NCI-H526 treated with DMSO at 0.1 percent for 48 hours (cell line): ENCODE measurements around the gene SLC2A9.

Experiments
- DNase-seq: peaks from one replicate; lab custom pipeline; 2025; lab: John Stamatoyannopoulos, UW

Gene SLC2A9

DNA sequence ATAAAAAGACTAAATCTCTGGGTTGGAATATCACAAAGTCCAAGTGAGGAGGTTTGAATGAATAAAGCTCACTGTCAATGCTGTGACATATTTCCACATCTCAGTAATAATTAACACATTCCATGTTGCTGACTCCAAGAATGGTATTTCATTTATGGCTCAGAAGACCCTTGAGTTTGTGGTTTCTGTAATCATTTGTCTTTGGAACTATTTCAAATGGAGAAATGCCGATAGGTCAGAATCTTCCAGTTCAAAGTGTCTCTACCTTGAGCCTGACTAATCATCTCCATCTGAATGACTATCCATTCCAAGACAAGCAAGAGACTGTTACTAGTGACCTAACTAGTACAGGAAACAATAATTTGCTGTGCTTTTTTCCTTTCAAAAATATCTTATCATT is 24.2 kb upstream of the SLC2A9 start:
- no peak for DNase-seq

DNA sequence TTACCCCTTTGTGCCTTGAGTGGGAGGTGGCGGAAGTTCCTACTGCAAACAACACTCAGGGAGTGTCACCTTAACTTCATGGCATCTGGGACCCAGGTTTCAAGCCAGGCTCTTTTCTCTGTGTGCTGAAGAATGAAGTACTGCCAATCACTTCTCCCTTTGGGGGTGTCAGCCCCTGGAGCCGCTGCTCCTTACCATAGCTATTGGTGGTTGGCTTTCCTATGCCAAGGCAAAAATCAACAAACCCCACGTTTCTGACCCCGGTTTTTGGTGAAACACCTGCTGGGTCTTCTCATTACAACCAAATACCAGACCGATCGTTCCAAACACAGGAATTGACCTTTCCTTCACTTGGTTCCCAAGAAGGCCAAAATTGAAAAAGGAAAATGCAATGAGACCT is 19.7 kb upstream of the SLC2A9 start:
- no peak for DNase-seq

DNA sequence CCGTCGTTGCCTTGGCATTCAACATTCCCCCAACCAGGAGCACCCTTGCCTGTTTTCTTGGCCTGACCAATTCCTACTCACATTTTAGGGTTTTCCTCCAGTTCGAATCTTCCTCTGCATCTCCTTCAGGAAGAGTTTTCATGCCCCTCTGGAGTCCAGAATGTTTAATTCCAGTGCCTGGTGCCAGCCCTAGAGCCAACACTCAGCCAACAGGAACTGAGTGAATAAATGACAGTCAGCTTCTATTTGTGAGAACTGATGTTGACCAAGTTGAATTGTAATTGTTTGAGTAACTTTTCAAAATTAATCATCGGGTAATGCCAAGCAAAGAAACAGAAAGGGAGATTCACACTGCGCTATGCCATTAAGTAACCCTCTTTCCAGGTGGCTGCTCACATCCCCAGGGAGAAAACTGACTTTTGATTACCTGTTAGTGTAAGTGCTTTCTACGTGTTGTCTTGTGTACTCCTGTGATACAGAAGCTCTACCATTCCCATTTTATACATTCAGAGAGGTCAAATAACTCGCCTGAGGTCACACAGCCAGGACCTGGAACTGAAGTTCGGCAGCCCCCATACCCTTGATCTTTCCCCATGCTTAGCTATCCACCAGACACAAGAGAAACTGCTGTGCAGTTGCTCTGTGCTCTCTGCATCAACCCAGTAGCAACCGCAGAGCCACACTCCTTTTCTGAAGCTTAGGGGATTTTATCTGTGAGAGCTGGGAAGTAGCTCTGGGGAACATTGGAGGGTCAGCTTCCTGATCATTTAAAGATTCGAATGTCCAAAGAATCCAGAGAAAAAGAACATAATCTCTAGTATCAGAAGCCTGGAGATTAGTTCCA is 19.0 kb upstream of the SLC2A9 start:
- no peak for DNase-seq

DNA sequence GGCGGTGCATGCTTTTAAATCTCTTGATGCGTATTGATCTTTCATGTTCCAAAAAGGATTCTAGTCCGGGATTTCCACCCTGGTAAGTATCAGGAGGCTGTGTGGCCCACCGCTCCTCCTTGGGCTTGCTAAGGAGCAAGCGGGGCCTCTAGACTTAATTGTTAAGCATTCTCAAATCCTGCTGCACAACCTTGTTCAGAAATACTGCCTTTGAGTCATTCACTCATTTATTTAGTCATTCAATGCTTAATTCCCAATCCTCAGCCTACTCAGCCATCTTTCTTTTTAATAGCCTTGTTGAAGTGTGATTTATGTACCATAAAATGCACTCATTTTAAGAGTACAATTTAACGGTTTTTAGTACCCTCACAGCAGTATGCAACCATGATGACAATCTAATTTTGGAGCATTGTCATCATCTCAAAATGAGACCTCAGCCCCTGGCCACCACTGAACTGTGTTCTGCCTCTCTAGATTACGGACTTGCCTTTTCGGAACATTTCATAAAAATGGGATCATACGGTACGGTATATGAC is 15.6 kb upstream of the SLC2A9 start:
- DNase-seq, result no peak

DNA sequence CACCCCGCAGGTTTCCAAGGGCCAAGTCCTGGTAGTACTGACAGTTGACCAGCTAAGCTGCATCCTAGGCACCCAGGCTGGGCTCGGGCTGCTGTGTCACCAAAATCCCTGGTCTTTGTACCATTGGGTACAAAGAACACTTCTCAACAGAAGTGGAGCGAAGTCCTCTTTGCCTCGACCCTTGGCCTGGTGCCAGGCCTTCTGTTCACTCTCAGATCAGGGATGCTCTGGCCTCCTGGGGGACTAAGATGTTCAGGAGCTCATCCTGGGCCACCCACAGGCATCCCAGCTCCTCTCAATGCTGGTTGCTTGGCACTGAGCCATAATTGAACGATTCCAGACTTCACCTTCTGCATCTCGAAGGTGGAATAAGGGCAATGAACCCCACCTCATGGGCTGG is 13.8 kb upstream of the SLC2A9 start:
- no peak for DNase-seq

DNA sequence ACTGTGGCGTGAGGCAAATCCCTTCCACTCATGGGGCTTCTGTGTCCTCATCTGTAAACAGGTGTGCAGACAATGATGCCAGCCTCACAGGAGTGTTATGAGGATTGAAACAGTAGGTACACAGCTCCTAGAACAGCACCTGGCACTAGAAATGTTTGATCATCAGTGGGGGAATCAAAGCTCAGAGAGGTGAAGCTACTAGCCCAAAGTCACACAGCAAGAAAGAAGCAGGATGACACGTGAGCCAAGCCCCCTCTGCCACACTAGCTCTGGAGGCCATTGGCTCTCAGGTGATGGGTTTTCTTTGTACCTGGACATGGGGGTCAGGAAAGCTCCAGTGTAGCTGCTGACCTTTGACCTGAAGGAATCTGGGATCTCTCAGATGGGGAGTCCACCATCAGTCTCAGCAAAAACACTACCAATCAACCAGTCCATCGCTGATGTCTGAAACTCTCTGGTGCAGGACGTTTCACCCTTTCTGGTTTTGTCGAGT is 13.4 kb upstream of the SLC2A9 start:
- no peak for DNase-seq

DNA sequence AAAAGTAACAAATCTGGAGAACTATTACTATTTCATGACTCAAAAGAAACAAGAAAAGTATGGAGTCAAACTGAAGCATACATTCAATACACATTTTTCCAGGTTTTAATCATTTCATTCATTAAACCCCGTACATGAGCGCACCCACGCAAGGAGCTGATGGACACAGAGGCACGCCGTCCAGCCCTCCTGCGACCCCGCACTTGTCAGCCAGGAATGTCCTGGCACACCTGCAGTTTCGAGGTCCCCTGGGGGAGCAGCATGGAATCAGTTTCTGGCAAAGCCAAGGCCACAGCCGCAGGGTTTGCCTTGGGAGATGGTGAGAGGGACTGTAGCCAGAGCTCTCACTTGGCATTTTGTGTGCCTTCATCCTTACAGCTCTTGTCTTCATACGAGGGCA is 12.8 kb upstream of the SLC2A9 start:
- DNase-seq, result no peak

DNA sequence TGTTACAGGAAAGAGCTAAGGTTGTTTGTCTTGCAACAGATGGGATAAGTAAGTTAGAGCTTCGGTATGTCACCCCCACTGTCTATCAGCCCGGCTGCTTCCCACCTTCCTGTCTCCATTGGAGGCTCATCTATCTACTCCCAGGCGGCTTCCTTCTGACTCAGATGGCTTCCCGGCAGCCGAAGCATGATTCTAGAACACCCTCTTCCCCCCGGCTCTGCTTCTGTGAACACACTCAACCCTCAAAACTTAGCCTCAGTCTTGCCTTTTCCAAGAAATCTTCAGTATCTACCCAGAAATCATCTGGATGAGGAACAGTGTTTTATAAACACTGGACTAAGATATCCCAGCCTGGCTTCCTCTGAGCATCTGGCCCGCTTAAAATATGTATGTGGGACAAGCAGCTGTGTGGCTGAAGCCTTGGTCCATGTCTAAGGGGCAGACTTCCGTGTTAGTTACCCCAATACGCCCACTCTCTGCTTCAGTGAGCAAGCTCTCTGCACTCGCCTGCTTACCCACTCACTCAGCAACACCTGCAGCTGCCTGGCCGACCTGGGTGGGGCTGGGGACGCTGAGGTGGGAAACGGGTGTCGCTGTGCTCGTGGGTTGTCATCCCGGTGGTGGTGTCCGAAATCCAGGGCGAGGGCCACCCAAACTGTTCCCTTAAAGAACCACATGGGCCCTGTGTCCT is 12.0 kb upstream of the SLC2A9 start:
- no peak for DNase-seq

DNA sequence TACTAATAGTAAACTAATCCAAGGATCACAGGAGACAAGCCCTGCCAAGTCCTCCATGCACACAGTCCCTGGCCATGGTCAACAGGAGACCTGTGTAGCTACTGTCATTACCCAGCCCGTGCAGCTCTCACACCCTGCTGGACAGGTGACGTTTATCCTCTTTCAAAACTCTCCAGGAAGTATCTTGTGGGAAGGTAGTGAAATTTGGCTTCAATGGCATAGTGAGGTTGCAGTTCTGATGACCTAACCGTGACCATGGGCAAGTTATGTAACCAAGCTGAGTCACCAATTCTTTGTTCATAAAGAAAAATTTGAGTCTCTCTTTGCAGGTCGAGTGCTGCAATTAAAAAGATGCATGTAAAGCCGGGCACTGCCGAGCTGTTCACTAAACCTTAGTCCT is 11.3 kb upstream of the SLC2A9 start:
- no peak for DNase-seq

DNA sequence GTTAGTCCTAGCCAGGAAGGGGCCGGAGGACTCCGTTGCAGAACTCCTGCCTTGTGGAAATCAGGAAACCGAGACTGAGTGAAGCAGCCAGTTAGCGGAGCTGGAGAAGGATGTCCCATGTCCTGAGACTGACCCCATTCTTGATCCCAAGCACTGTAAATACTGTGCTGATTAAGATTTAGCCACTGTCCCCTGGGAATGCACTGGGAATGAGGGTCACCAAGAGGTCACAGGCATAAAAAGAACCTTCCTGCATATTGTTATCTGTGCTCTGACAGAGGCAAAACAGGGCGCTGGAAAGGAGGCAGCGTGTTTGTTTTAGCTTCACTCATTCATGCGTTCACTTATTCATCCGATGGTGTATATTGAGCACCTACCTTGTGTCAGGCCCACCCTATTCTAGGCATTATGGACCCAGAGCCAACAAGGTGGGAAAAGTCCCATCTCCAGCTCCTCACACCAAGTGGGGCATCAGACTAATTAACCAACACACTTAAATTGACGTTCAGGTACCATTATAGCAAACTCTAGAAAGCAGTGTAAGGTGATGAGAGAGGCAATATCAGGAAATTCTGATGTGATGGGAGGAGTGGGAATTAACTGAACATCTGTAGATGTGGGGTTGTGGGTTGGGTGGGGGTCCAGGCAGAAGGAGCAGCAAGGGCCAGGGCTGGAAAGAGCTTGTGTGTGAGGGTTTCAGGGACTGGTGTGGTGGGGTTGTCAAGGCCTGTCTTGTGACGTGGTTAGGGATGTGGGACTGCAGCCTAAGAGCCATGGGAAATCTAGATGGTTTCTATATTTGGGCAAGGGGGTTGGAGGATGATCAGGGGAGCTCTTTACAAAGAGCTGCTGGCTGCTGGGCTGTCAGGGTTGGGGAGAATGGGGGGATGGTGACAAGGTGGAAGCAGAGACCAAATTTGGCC is 10.6 kb upstream of the SLC2A9 start:
- DNase-seq, result no peak

DNA sequence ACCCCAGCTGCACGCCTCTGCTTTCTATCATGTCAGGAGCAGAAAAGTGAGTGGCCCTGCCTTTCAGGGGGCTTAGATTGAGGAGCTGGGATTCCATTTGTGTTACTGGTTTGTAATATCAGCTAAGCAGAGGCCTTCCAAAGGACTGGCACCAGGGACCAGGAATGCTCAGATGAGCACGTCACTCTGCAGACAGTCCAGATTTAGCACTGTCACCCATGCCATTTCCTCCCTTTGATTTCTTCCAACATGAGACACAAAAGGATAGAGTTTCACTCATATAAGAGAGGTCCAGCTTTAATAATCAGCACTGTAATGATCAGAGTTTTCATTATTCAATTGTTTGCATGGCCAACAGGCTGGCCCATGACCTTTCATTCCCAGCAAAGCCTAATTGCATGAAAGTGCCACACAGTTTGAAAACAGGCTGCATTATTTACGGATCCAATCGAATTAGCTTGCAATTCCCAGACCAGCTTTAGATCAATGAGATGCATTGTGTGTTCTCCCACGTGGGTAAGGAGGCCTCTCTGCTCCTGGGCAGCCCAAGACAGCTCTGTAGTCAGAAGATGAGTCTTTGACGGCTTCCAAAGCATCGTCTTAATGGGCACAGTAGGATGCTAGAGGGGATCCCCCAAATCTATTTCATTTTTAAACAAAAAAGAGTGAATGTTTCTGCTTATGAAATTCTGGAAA is 9.8 kb upstream of the SLC2A9 start:
- no peak for DNase-seq

DNA sequence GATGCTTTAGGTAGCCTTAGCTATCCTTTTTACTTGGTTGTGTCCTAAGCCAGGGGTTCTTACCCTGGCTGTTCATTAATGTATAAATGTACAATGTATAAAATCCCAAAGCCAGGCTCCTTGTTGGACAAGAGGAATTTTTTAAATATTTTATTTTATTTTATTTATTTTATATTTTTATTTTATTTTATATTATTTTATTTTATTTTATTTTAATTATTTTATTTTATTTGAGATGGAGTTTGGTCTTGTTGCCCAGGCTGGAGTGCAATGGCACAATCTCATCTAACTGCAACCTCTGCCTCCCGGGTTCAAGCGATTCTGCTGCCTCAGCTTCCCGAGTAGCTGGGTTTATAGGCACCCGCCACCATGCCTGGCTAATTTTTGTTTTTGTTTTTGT is 8.1 kb upstream of the SLC2A9 start:
- DNase-seq, result no peak

DNA sequence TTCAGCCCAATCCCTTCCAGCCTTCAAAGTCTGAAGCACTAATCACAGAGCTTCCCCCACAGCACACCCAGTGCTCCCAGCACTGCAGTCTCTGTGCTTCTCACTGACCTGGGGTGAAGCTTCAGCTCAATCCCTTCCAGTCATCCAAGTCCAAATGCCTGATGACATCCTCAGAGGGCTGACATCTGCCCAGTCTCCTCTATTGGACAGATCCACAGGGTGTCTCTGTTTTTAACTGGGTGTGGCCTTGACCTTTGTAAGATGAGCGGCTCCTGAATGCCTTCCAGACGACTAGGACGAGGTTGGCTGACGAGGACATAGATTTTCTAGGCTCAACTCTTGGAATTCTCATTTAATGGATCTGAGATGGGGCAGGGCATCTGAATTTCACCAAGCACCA is 7.6 kb upstream of the SLC2A9 start:
- no peak for DNase-seq

DNA sequence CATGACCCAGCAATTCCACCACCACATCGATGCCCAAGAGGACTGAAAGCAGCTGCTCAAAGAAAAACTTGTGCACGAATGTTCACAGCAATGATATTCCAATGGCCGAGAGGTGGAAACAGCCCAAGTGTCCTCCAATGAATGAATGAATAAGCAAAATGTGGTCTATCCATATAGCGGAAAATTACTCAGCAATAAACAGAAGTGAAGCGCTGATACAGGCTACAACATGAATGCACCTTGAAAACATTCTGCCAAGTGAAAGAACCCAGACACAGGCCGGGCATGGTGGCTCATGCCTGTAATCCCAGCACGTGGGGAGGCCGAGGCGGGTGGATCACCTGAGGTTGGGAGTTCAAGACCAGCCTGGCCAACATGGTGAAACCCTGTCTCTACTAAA is 5.2 kb upstream of the SLC2A9 start:
- DNase-seq, result no peak

DNA sequence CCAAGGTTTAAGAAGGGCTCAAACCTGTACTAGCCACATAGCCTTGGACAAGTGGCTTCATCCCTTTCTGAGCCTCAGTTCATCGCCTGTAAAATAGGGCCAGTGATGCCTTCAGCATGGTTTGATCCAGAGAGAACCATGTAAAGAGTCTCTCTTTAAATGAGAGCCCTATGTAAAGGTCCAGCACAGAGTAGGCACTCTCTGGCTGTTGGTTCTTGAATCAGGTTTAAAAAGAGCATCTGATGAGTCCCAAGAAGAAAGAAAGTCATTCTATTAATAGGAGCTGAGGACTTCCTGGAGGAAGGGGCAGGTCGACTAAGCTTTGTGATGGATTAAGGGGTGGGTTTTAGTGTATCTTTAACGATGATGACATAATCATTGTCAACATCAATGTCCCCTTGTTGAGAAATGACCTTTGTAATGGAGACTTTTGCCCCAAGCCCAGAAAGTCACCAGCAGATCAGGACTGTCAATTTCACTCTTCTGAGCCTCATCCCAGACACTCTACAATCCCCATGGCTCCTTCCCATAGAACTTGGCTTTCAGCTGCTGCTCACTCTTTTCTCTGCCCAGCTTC is 4.0 kb upstream of the SLC2A9 start:
- DNase-seq, result no peak

DNA sequence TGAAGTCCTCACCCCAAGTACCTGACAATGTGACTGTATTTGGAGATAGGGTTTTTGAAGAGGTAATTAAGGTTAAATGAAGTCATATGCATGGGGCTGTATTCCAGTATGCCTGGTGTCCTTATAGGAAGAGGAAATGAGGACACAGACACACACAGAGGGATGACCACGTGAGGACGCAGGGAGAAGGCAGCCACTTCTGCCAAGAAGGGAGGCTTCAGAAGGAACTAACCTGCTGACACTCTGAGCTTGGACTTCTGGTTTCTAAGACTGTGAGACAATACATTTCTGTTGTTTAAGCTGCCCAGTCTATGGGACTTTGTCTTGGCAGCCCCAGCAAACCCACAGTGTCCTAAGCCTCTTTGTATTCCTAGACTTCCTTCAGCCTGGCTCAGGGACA is 3.0 kb upstream of the SLC2A9 start:
- no peak for DNase-seq

DNA sequence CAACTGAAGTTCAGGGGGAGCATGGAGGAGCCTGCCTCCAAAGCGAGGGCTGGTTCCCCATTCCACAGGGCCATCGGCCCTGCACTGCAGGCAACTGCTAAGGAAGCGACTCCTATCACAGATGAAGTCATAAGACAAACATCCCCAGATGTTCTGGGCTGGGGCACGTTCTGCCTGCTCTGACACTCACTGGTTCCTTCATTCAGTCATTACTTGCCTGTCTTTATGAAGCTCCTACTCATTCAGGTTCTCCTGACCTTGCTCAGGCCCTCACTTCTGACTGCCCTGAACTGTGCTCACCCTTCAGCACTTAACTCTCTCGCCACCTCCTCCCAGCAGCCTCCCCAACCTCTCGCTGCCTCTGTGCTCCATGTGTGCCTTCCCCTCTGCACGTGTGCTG is 2.5 kb upstream of the SLC2A9 start:
- no peak for DNase-seq

DNA sequence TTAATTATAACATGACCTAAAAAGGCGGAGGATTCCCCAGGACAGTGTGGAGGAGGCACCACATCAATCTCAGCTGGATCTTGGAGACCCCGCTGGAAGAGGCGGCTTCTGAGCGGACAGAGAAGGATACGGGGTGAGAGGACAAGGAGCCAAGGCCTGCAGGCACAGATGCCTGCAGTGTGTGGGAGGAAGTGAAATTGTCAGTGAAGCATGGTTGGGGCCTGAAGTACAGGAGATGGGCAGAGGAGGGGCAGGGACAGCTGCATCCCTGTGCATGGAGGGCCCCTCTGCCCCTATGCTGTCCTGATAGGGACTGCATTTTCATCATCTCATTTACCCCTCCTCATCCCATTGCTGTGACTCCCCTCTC is 1.7 kb upstream of the SLC2A9 start:
- no peak for DNase-seq

DNA sequence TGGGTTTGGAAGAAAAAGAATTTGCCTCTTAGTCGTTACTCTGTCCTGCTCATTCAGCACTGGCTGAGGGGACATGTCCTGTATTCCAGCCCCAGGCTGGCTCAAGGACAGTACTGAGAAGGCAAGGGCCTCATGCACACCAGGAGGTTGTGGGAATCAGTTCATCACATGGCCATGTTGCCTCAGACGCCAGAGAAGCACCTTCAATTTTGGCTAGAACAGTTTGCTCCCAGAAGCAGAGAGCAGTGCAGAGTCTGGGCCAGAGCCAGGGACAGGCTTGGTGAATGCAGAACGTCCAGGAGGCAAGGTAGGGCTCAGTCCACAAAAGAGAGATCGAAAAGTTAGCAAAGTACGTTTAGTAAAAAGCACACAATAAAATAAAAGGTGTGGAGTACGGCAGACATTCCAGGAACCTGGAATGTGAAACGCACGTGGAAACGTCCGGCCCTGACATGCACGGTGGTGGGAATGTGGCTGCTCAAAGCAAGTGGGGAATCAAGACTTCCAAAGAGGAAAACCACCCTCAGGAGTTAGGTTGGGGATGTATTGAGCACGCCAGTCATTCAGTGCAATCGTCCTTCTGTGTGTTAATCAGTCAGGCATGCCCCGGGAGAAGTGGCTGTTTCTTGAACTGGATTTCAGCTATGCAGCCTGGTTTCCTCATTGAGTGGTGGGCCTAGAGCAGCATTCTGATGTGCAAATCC is 1.2 kb upstream of the SLC2A9 start:
- no peak for DNase-seq

DNA sequence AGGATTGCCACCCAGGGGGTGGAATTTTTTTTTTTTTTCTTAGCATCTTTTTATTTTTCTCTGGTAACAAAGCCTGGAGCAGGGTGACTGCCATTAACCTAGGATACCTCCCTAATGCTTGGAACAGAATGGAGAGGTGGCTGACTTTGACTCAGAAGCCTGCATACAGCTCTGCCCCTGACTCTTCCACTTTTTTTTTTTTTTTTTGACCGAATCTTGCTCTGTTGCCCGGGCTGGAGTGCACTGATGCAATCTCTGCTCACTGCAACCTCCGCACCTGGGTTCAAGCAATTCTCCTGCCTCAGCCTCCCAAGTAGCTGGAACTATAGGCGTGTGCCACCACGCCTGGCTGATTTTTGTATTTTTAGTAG is 341 bp upstream of the SLC2A9 start:
- DNase-seq, result no peak

DNA sequence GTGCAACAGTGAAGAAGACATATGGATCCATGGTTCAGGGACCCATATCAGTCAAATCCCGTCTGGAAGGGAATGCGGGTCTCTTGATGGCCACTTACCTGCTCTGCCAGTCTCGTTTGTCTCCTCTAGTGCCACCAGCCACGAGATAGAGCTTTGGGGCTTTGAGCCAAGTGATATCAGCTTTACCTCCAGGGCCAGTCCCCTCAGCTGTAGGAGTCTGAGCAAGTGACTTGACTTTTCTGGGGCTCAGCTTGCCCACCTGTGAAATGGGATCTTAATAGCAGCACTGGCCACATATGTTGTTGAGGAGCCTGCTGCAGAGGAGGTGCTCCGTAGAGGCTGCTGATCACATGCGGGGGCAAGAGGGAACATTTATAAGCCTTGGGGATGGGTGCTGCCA is 1.2 kb downstream of the SLC2A9 start:
- DNase-seq, result no peak
